NCI-H187 treated with DMSO at 0.1 percent for 48 hours (cell line): ENCODE data around the gene EGR2.

Source experiments
- DNase-seq: peaks from one replicate; lab custom pipeline; 2025; lab: John Stamatoyannopoulos, UW

The EGR2 gene

GRCh38 chr10:62817766-62818425 lies 1.7 kb upstream of the EGR2 start:
- no peak for DNase-seq

- DNase-seq = no peak
These were observed 1.1 kb upstream of the EGR2 start for GRCh38 chr10:62817121-62817765.

- DNase-seq = no peak
These were observed 163 bp downstream of the EGR2 start for GRCh38 chr10:62816076-62816330.

GRCh38 chr10:62815381-62816075 lies 638 bp downstream of the EGR2 start:
- DNase-seq = no peak

- DNase-seq = no peak
These were observed 1.3 kb downstream of the EGR2 start for GRCh38 chr10:62814756-62815380.

GRCh38 chr10:62813981-62814380 lies 2.2 kb downstream of the EGR2 start:
- no peak for DNase-seq

- no peak for DNase-seq
These were observed 2.7 kb downstream of the EGR2 start for GRCh38 chr10:62813453-62813852.

- DNase-seq = no peak
These were observed 3.3 kb downstream of the EGR2 start for GRCh38 chr10:62812672-62813439.

GRCh38 chr10:62811159-62811875 lies 4.8 kb downstream of the EGR2 start:
- no peak for DNase-seq

- DNase-seq = no peak
These were observed 5.8 kb downstream of the EGR2 start for GRCh38 chr10:62810156-62810902.

- DNase-seq = no peak
These were observed 9.9 kb downstream of the EGR2 start for GRCh38 chr10:62806251-62806650.

GRCh38 chr10:62805231-62806099 lies 10.7 kb downstream of the EGR2 start:
- DNase-seq = no peak

GRCh38 chr10:62804356-62805230 lies 11.6 kb downstream of the EGR2 start, which contains the start of gene ADO:
Gene ADO (plus strand): TSS chr10:62804720. CDS start chr10:62805060, 340 bp downstream.
- no peak for DNase-seq

- no peak for DNase-seq
These were observed 12.3 kb downstream of the EGR2 start for GRCh38 chr10:62803724-62804355.

- no peak for DNase-seq
These were observed 14.3 kb downstream of the EGR2 start for GRCh38 chr10:62801871-62802270.

GRCh38 chr10:62796896-62797295 lies 19.3 kb downstream of the EGR2 start:
- no peak for DNase-seq

GRCh38 chr10:62795762-62796161 lies 20.4 kb downstream of the EGR2 start:
- no peak for DNase-seq

- DNase-seq = no peak
These were observed 21.1 kb downstream of the EGR2 start for GRCh38 chr10:62795100-62795499.
